SK-N-SH (cell line): Measurements from ENCODE around the gene ZNF512B.

Source experiments
- ELF1 ChIP-seq: IDR thresholded peaks from 2 replicates; pipeline ENCODE4 v1.4.0; 2012
- FOSL2 ChIP-seq: IDR thresholded peaks from 2 replicates; pipeline ENCODE4 v1.4.0; 2012; ENCODE audit warnings: low read depth, mild to moderate bottlenecking, moderate library complexity, borderline replicate concordance
- RFX5 ChIP-seq: IDR thresholded peaks from 2 replicates; pipeline ENCODE4 v1.6.1; 2012; ENCODE audit warnings: mild to moderate bottlenecking, improper control_type of control experiment, low read length
- TF ChIP-seq, protein P1 (sequence below): fragments of 200-600 bp; sonication (generic); IDR thresholded peaks from 2 replicates; pipeline ENCODE4 v1.6.1; 2017; ENCODE audit warnings: antibody characterized with exemption, mild to moderate bottlenecking, moderate library complexity
- TF ChIP-seq, protein P2 (sequence below): fragments of 150-350 bp; IDR thresholded peaks from 2 replicates; pipeline ENCODE4 v1.6.1; 2017; ENCODE audit warnings: antibody characterized with exemption, low read length, low read depth, borderline replicate concordance
- TF ChIP-seq, protein P3 (sequence below): IDR thresholded peaks from 2 replicates; pipeline ENCODE4 v1.4.0; 2012; ENCODE audit warnings: low read depth, borderline replicate concordance
- TF ChIP-seq, protein P4 (sequence below): IDR thresholded peaks from 2 replicates; pipeline ENCODE4 v1.6.1; 2012; ENCODE audit warnings: mild to moderate bottlenecking, low read depth, low read length, moderate library complexity

DNA sequence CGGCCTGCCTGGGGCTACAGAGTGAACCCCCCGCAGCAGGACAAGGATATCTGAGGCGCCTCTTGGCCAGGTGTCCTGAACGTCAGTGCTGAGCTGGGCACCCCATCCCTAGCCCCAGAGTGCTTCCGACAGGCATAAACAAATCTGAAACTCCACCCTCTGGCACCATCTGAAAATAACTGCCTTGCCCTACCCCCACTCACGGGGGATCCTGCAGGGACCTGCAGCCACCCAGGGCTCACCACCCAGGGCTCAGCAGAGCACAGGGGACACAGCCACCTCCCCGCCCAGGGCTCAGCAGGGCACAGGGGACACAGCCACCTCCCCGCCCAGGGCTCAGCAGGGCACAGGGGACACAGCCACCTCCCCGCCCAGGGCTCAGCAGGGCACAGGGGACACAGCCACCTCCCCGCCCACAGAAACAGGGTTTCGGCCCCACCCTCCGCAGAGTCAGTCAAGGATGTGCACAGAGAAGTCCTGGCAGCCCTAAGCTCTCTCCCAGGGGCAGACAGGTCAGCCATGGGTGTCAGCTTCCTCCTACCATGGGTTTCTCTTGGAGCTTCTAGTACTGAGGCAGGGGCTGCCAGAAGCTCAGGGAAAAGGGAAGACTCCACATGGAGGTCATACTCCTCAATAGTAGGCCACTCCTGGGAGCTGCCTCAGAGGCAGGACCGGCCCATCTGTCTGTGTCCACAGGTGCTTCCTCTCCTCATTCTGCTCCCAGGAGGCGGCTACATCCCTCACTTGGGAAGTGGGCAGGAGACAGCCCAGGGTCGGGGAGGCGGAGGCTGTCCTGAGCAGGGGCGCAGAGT, 18.1 kb downstream of the ZNF512B start:
- TF ChIP-seq, protein P1, sequence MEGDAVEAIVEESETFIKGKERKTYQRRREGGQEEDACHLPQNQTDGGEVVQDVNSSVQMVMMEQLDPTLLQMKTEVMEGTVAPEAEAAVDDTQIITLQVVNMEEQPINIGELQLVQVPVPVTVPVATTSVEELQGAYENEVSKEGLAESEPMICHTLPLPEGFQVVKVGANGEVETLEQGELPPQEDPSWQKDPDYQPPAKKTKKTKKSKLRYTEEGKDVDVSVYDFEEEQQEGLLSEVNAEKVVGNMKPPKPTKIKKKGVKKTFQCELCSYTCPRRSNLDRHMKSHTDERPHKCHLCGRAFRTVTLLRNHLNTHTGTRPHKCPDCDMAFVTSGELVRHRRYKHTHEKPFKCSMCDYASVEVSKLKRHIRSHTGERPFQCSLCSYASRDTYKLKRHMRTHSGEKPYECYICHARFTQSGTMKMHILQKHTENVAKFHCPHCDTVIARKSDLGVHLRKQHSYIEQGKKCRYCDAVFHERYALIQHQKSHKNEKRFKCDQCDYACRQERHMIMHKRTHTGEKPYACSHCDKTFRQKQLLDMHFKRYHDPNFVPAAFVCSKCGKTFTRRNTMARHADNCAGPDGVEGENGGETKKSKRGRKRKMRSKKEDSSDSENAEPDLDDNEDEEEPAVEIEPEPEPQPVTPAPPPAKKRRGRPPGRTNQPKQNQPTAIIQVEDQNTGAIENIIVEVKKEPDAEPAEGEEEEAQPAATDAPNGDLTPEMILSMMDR: no peak
- TF ChIP-seq, protein P2, sequence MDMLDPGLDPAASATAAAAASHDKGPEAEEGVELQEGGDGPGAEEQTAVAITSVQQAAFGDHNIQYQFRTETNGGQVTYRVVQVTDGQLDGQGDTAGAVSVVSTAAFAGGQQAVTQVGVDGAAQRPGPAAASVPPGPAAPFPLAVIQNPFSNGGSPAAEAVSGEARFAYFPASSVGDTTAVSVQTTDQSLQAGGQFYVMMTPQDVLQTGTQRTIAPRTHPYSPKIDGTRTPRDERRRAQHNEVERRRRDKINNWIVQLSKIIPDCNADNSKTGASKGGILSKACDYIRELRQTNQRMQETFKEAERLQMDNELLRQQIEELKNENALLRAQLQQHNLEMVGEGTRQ: no peak
- TF ChIP-seq FOSL2 (no peak), ELF1 (no peak), RFX5 (no peak)
- TF ChIP-seq, protein P3, sequence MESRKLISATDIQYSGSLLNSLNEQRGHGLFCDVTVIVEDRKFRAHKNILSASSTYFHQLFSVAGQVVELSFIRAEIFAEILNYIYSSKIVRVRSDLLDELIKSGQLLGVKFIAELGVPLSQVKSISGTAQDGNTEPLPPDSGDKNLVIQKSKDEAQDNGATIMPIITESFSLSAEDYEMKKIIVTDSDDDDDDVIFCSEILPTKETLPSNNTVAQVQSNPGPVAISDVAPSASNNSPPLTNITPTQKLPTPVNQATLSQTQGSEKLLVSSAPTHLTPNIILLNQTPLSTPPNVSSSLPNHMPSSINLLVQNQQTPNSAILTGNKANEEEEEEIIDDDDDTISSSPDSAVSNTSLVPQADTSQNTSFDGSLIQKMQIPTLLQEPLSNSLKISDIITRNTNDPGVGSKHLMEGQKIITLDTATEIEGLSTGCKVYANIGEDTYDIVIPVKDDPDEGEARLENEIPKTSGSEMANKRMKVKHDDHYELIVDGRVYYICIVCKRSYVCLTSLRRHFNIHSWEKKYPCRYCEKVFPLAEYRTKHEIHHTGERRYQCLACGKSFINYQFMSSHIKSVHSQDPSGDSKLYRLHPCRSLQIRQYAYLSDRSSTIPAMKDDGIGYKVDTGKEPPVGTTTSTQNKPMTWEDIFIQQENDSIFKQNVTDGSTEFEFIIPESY: no peak
- TF ChIP-seq, protein P4, sequence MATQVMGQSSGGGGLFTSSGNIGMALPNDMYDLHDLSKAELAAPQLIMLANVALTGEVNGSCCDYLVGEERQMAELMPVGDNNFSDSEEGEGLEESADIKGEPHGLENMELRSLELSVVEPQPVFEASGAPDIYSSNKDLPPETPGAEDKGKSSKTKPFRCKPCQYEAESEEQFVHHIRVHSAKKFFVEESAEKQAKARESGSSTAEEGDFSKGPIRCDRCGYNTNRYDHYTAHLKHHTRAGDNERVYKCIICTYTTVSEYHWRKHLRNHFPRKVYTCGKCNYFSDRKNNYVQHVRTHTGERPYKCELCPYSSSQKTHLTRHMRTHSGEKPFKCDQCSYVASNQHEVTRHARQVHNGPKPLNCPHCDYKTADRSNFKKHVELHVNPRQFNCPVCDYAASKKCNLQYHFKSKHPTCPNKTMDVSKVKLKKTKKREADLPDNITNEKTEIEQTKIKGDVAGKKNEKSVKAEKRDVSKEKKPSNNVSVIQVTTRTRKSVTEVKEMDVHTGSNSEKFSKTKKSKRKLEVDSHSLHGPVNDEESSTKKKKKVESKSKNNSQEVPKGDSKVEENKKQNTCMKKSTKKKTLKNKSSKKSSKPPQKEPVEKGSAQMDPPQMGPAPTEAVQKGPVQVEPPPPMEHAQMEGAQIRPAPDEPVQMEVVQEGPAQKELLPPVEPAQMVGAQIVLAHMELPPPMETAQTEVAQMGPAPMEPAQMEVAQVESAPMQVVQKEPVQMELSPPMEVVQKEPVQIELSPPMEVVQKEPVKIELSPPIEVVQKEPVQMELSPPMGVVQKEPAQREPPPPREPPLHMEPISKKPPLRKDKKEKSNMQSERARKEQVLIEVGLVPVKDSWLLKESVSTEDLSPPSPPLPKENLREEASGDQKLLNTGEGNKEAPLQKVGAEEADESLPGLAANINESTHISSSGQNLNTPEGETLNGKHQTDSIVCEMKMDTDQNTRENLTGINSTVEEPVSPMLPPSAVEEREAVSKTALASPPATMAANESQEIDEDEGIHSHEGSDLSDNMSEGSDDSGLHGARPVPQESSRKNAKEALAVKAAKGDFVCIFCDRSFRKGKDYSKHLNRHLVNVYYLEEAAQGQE: no peak
